HepG2 (cell line): ENCODE measurements around the gene GPATCH2. TPM values are rescaled to one million over a fixed set of nuclear protein-coding genes. Genes with fewer than 3 reads are reported as not detected.

ENCODE experiments used
- ATAC-seq: fragments of 200-7000 bp; cut with Tn5 transposase; 3 replicates; pipeline ENCODE4 v1.9.1; 2020; ENCODE audit warnings: mild to moderate bottlenecking, moderate library complexity
- BruUV-seq: library from RNA; stranded (reverse); fragments of 400-500 nt; replicated peaks from 2 replicates; lab custom pipeline; 2021; lab: Mats Ljungman, UMichigan
- CTCF ChIA-PET: fragments of 300-600 bp; formaldehyde crosslinking; extraction: SDS; loops from one replicate; lab custom pipeline; 2021; ENCODE audit warnings: low total read pairs, inconsistent platforms, low intra/inter-chr PET ratio; lab: Yijun Ruan, JAX
- POLR2A ChIA-PET: fragments of 350-600 bp; sonication (Branson Sonifier 250); formaldehyde crosslinking; loops from one replicate; lab custom pipeline; 2020; ENCODE audit warnings: antibody characterized with exemption, inconsistent platforms; lab: Yijun Ruan, JAX
- DNase-seq: peaks from one replicate; pipeline ENCODE4 v3.0.0-alpha.2; 2015; ENCODE audit warnings: low spot score
- FAIRE-seq: peaks from 3 replicates; lab custom pipeline; 2011; peaks lifted over from hg19 to GRCh38; lab: Jason Lieb, UNC
- H2AFZ ChIP-seq: one replicate; pipeline ENCODE4 v1.6.1; 2011; ENCODE audit warnings: low read length, inconsistent platforms
- H3K27ac ChIP-seq: fragments of 300-600 bp; 3 replicates; pipeline ENCODE4 v1.8.0; 2011; ENCODE audit warnings: mixed run types, mild to moderate bottlenecking, mixed read lengths, low read length, inconsistent platforms; ENCODE audit not compliant: insufficient read depth; ENCODE audit errors: extremely low read length
- H3K27me3 ChIP-seq, 2 experiments: fragments of 200-600 bp in 1 of 2; 2 replicates in 1 of 2; 3 replicates in 1 of 2; pipeline versions ENCODE4 v1.6.0 to v1.8.0; 2011; ENCODE audit warnings: low read length in 2 of 2, mild to moderate bottlenecking in 2 of 2, moderate library complexity in 2 of 2, inconsistent platforms in 1 of 2; ENCODE audit not compliant: insufficient read depth in 2 of 2, control insufficient read depth in 1 of 2
- H3K36me3 ChIP-seq, 2 experiments: fragments of 200-600 bp in 1 of 2; replicated peaks in 1 of 2; 2 replicates in 1 of 2; 3 replicates in 1 of 2; pipeline versions ENCODE4 v1.5.1 to v1.8.0; 2011; ENCODE audit warnings: low read length in 2 of 2, inconsistent platforms in 1 of 2; ENCODE audit not compliant: insufficient read depth in 2 of 2, control insufficient read depth in 1 of 2
- H3K4me1 ChIP-seq: 2 replicates; pipeline ENCODE4 v1.5.1; 2012; ENCODE audit warnings: low read length, inconsistent platforms; ENCODE audit not compliant: insufficient read depth
- H3K4me2 ChIP-seq: 2 replicates; pipeline ENCODE4 v1.6.0; 2011; ENCODE audit warnings: low read depth, low read length, inconsistent platforms
- H3K4me3 ChIP-seq, 3 experiments: fragments of 200-600 bp in 1 of 3; sonication (generic), shearing (Covaris generic) in 1 of 3; replicated peaks in 1 of 3; 2 replicates each; pipeline ENCODE4 v1.5.1; 2011 to 2016; ENCODE audit warnings: low read length in 3 of 3, inconsistent platforms in 2 of 3, low read depth in 2 of 3, mild to moderate bottlenecking in 2 of 3, control low read depth in 1 of 3, mixed read lengths in 1 of 3; ENCODE audit not compliant: insufficient read depth in 1 of 3
- H3K79me2 ChIP-seq: one replicate; pipeline ENCODE4 v1.6.1; 2011; ENCODE audit warnings: low read length, inconsistent platforms; ENCODE audit not compliant: insufficient read depth
- H3K9ac ChIP-seq: 2 replicates; pipeline ENCODE4 v1.6.0; 2011; ENCODE audit warnings: mild to moderate bottlenecking, low read depth, low read length, inconsistent platforms; ENCODE audit not compliant: insufficient read depth
- H3K9me3 ChIP-seq: 2 replicates; pipeline ENCODE4 v1.5.1; 2012; ENCODE audit warnings: mild to moderate bottlenecking, low read length
- H4K20me1 ChIP-seq: 2 replicates; pipeline ENCODE4 v1.6.0; 2011; ENCODE audit warnings: inconsistent platforms, mild to moderate bottlenecking, low read length, moderate library complexity; ENCODE audit not compliant: insufficient read depth
- HNRNPH1 ChIP-seq: fragments of 200-400 bp; formaldehyde crosslinking; optimal IDR thresholded peaks from 2 replicates; pipeline ENCODE3; 2017; ENCODE audit warnings: mild to moderate bottlenecking, low read depth, low read length
- HOXA3 ChIP-seq: sonication (generic); formaldehyde crosslinking; IDR thresholded peaks from 2 replicates; pipeline ENCODE4 v1.5.0; 2020; ENCODE audit warnings: missing genetic modification reagents
- JDP2 ChIP-seq: sonication (generic); formaldehyde crosslinking; IDR thresholded peaks from 2 replicates; pipeline ENCODE4 v1.8.1; 2022; ENCODE audit warnings: missing genetic modification reagents, borderline replicate concordance
- NFATC3 ChIP-seq: sonication (generic); formaldehyde crosslinking; IDR thresholded peaks from 2 replicates; pipeline ENCODE4 v1.5.1; 2020; ENCODE audit warnings: mild to moderate bottlenecking, missing genetic modification reagents
- POLR2AphosphoS5 ChIP-seq: IDR thresholded peaks from 2 replicates; pipeline ENCODE4 v1.6.1; 2012; ENCODE audit warnings: low read depth, low read length
- RNF2 ChIP-seq: fragments of 450-650 bp; conservative IDR thresholded peaks from 2 replicates; pipeline ENCODE4 v1.6.1; 2016; ENCODE audit warnings: low read depth
- SRSF9 ChIP-seq: fragments of 200-400 bp; formaldehyde crosslinking; IDR thresholded peaks from 2 replicates; pipeline ENCODE4 v1.6.1; 2018; ENCODE audit warnings: borderline replicate concordance, mild to moderate bottlenecking, low read depth, low read length; ENCODE audit not compliant: insufficient read depth, poor library complexity, severe bottlenecking
- TAF1 ChIP-seq: sonication (generic); formaldehyde crosslinking; IDR thresholded peaks from 2 replicates; pipeline ENCODE4 v1.4.0; 2020; ENCODE audit warnings: missing genetic modification reagents
- ZFP36 ChIP-seq: fragments of 150-350 bp; IDR thresholded peaks from 2 replicates; pipeline ENCODE4 v1.6.1; 2018; ENCODE audit warnings: borderline replicate concordance, low read length, low read depth; ENCODE audit not compliant: partially characterized antibody
- ZNF572 ChIP-seq: sonication (generic); formaldehyde crosslinking; IDR thresholded peaks from 2 replicates; pipeline ENCODE4 v1.5.1; 2020; ENCODE audit warnings: mild to moderate bottlenecking, missing genetic modification reagents
- ZNF660 ChIP-seq: sonication (generic); formaldehyde crosslinking; IDR thresholded peaks from 2 replicates; pipeline ENCODE4 v1.5.1; 2020; ENCODE audit warnings: mild to moderate bottlenecking, low read depth, missing genetic modification reagents, borderline replicate concordance
- ZNF713 ChIP-seq: sonication (generic); formaldehyde crosslinking; IDR thresholded peaks from 2 replicates; pipeline ENCODE4 v1.4.0; 2020; ENCODE audit warnings: mild to moderate bottlenecking, missing genetic modification reagents
- ZSCAN29 ChIP-seq: sonication (generic); formaldehyde crosslinking; conservative IDR thresholded peaks from 2 replicates; pipeline ENCODE4 v1.4.0; 2020; ENCODE audit warnings: mild to moderate bottlenecking, missing genetic modification reagents
- WGBS: methylation state at CpG from one replicate; pipeline ENCODE4 v1.1.6; 2017; ENCODE audit warnings: low lambda C conversion rate; 5-methylcytosine and 5-hydroxymethylcytosine counted together
- in situ Hi-C: cut with HindIII; loops from 2 replicates; pipeline ENCODE4 v1.10.0; 2017; ENCODE audit warnings: low pct_unique_long_range_greater_than_20kb; ENCODE audit not compliant: extremely low pct_ligation_motif_present
- intact Hi-C: fragments of 100-400 bp; cut with micrococcal nuclease; formaldehyde crosslinking; loops from one replicate; pipeline ENCODE4 v1.10.0; 2022; ENCODE audit not compliant: unreplicated experiment
- polyA plus RNA-seq, 8 experiments: library from polyadenylated mRNA; depleted of rRNA in 3 of 8; stranded (reverse) in 7 of 8; unstranded in 1 of 8; fragments of >200 nt; fragmentation: Illumina TruSeq in 4 of 8; extraction: Trizol in 4 of 8; gene quantifications; 2 replicates each; pipeline versions ENCODE4 v1.2.1 to v1.2.3, GENCODE V29; 2011 to 2016; ENCODE audit warnings: low read depth in 4 of 8, missing spikeins in 1 of 8, mixed read lengths in 1 of 8; ENCODE audit not compliant: insufficient read depth in 1 of 8
- total RNA-seq, 5 experiments: library from RNA; depleted of rRNA; stranded (reverse); fragments of >200 nt; fragmentation: Illumina TruSeq; extraction: Trizol; gene quantifications; 2 replicates each; pipeline ENCODE4 v1.2.3, GENCODE V29; 2016; ENCODE audit warnings: low read depth in 1 of 5
- TF ChIP-seq, protein P1 (sequence below): IDR thresholded peaks from 2 replicates; pipeline ENCODE4 v1.6.1; 2018; ENCODE audit warnings: missing genetic modification reagents, mild to moderate bottlenecking, missing compliant biosample characterization
- TF ChIP-seq, protein P2 (sequence below): IDR thresholded peaks from 2 replicates; pipeline ENCODE4 v1.6.1; 2016; ENCODE audit warnings: missing compliant biosample characterization, missing genetic modification reagents, borderline replicate concordance
- TF ChIP-seq, protein P3 (sequence below): sonication (generic); formaldehyde crosslinking; IDR thresholded peaks from 2 replicates; pipeline ENCODE4 v1.8.0; 2022; ENCODE audit warnings: mild to moderate bottlenecking, missing genetic modification reagents, moderate library complexity
- TF ChIP-seq, protein P4 (sequence below): sonication (generic); formaldehyde crosslinking; IDR thresholded peaks from 2 replicates; pipeline ENCODE4 v1.5.0; 2020; ENCODE audit warnings: missing genetic modification reagents
- TF ChIP-seq, protein P5 (sequence below): sonication (generic); formaldehyde crosslinking; IDR thresholded peaks from 2 replicates; pipeline ENCODE4 v1.8.1; 2023; ENCODE audit warnings: mild to moderate bottlenecking, inconsistent platforms, moderate library complexity, missing genetic modification reagents, borderline replicate concordance
- TF ChIP-seq, protein P6 (sequence below): sonication (generic); formaldehyde crosslinking; IDR thresholded peaks from 2 replicates; pipeline ENCODE4 v1.8.1; 2023; ENCODE audit warnings: missing genetic modification reagents, mild to moderate bottlenecking, borderline replicate concordance

Gene GPATCH2
- total and polyA plus RNA-seq, 2 of the 13 experiments (the other 11 are each of a cell fraction or from before 2014, with no cell fraction given) = 3.5 to 15.7 TPM

DNA sequence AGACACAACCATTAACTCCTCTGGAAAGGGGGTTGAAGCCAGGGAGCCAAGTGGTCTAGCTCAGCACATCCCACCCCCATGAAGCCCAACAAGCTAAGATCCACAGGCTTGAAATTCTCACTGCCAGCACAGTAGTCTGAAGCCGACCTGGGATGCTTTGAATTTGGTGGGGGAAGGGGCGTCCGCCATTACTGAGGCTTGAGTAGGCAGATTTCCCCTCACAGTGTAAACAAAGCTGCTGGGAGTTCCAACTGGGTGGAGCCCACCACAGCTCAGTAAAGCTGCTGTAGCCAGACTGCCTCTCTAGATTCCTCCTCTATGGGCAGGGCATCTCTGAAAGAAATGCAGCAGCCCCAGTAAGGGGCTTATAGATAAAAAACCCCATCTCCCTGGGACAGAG is 193.5 kb downstream of the GPATCH2 start (continued):
- TF ChIP-seq, protein P1, sequence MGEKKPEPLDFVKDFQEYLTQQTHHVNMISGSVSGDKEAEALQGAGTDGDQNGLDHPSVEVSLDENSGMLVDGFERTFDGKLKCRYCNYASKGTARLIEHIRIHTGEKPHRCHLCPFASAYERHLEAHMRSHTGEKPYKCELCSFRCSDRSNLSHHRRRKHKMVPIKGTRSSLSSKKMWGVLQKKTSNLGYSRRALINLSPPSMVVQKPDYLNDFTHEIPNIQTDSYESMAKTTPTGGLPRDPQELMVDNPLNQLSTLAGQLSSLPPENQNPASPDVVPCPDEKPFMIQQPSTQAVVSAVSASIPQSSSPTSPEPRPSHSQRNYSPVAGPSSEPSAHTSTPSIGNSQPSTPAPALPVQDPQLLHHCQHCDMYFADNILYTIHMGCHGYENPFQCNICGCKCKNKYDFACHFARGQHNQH (CRISPR knock-in tag) = no peak
- TF ChIP-seq, protein P2, sequence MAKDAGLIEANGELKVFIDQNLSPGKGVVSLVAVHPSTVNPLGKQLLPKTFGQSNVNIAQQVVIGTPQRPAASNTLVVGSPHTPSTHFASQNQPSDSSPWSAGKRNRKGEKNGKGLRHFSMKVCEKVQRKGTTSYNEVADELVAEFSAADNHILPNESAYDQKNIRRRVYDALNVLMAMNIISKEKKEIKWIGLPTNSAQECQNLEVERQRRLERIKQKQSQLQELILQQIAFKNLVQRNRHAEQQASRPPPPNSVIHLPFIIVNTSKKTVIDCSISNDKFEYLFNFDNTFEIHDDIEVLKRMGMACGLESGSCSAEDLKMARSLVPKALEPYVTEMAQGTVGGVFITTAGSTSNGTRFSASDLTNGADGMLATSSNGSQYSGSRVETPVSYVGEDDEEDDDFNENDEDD (CRISPR knock-in tag) = no peak
- TF ChIP-seq JDP2 = no peak
- TF ChIP-seq, protein P3, sequence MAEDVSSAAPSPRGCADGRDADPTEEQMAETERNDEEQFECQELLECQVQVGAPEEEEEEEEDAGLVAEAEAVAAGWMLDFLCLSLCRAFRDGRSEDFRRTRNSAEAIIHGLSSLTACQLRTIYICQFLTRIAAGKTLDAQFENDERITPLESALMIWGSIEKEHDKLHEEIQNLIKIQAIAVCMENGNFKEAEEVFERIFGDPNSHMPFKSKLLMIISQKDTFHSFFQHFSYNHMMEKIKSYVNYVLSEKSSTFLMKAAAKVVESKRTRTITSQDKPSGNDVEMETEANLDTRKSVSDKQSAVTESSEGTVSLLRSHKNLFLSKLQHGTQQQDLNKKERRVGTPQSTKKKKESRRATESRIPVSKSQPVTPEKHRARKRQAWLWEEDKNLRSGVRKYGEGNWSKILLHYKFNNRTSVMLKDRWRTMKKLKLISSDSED (CRISPR knock-in tag) = no peak
- TF ChIP-seq ZNF713 (CRISPR knock-in tag) = no peak
- no peak for TF ChIP-seq NFATC3 (CRISPR knock-in tag)
- TF ChIP-seq, protein P4, sequence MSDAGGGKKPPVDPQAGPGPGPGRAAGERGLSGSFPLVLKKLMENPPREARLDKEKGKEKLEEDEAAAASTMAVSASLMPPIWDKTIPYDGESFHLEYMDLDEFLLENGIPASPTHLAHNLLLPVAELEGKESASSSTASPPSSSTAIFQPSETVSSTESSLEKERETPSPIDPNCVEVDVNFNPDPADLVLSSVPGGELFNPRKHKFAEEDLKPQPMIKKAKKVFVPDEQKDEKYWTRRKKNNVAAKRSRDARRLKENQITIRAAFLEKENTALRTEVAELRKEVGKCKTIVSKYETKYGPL = no peak
- TF ChIP-seq TAF1 (CRISPR knock-in tag) = no peak

DNA sequence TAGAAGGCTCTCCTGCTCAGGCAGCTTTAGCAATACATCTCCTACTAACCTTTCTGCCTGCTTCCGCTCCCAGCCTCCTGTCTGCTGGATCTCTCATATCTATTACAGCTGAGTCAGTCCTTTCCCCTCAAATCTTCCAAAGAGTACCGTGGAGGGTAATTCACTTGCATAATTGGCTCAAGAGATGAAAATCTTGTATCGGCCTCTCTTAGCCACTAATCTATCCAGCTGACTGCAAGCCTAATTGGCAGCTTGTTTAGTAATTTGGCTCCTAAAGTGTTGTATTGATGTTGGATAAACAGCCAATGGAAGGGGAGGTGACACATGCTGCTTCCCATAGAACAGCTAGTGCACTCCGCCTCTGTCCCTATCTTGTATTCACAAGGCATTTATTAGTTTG is 195.7 kb downstream of the GPATCH2 start:
- H3K9ac ChIP-seq = no peak overlapping the region
- CTCF ChIA-PET = no interaction called here
- no peak overlapping the region for H3K4me3 ChIP-seq
- DNase-seq (no peak), ATAC-seq (no peak), FAIRE-seq (no peak)
- intact Hi-C loops (no loop called here), in situ Hi-C loops (no loop called here)
- no TSS peak for BruUV-seq
- no peaks in the 10 kb centered on the region for H3K79me2 ChIP-seq
- no peak overlapping the region for H3K27ac ChIP-seq
- H3K4me1 ChIP-seq = no peaks in the 10 kb centered on the region
- no peaks in the 10 kb centered on the region for H4K20me1 ChIP-seq
- 99% methylated on average over 4 of the region's 4 CpGs for WGBS
- POLR2A ChIA-PET = no interaction called here
- no peaks in the 10 kb centered on the region; a peak in 1 of 5 replicates for H3K36me3 ChIP-seq
- H3K27me3 ChIP-seq = no peaks in the 10 kb centered on the region
- H2AFZ ChIP-seq = no peak overlapping the region
- H3K9me3 ChIP-seq = no peaks in the 10 kb centered on the region
- no peak overlapping the region for H3K4me2 ChIP-seq
- TF ChIP-seq, protein P5, sequence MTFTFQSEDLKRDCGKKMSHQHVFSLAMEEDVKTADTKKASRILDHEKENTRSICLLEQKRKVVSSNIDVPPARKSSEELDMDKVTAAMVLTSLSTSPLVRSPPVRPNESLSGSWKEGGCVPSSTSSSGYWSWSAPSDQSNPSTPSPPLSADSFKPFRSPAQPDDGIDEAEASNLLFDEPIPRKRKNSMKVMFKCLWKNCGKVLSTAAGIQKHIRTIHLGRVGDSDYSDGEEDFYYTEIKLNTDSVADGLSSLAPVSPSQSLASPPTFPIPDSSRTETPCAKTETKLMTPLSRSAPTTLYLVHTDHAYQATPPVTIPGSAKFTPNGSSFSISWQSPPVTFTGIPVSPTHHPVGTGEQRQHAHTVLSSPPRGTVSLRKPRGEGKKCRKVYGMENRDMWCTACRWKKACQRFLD (CRISPR knock-in tag) = no peak
- no peak for TF ChIP-seq ZNF660 (CRISPR knock-in tag)
- TF ChIP-seq HNRNPH1 = no peak
- TF ChIP-seq SRSF9 = no peak
- no peak for TF ChIP-seq ZNF572 (CRISPR knock-in tag)
- TF ChIP-seq, protein P6, sequence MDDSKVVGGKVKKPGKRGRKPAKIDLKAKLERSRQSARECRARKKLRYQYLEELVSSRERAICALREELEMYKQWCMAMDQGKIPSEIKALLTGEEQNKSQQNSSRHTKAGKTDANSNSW (CRISPR knock-in tag) = no peak
- TF ChIP-seq RNF2 = no peak
- TF ChIP-seq HOXA3 (CRISPR knock-in tag) = no peak
- no peak for TF ChIP-seq ZFP36
- TF ChIP-seq ZSCAN29 (CRISPR knock-in tag) = no peak
- no peak for TF ChIP-seq POLR2AphosphoS5
